K562 (cell line): Measurements from ENCODE around the gene CFAP54. TPM values are rescaled to one million over a fixed set of nuclear protein-coding genes. Genes with fewer than 3 reads are reported as not detected.

Experiments
- EHMT2 ChIP-seq: fragments of 450-650 bp; IDR thresholded peaks from 2 replicates; pipeline ENCODE4 v1.6.1; 2018; ENCODE audit warnings: antibody characterized with exemption
- FOXK2 ChIP-seq, 2 experiments: fragments of 450-650 bp; IDR thresholded peaks in 1 of 2; conservative IDR thresholded peaks in 1 of 2; 2 replicates each; pipeline ENCODE4 v1.6.1; 2016; ENCODE audit warnings: low read depth in 2 of 2, mild to moderate bottlenecking in 1 of 2
- LEF1 ChIP-seq: fragments of 450-650 bp; IDR thresholded peaks from 2 replicates; pipeline ENCODE4 v1.6.1; 2016; ENCODE audit warnings: mild to moderate bottlenecking
- MEF2D ChIP-seq: conservative IDR thresholded peaks from 2 replicates; pipeline ENCODE4 v1.6.1; 2016; ENCODE audit warnings: low read depth, missing genetic modification characterization, missing compliant biosample characterization
- PHF21A ChIP-seq: fragments of 450-650 bp; IDR thresholded peaks from 2 replicates; pipeline ENCODE4 v1.6.1; 2017; ENCODE audit warnings: low read depth, borderline replicate concordance
- POLR2A ChIP-seq: fragments of 450-650 bp; conservative IDR thresholded peaks from 2 replicates; pipeline ENCODE4 v1.6.1; 2016
- SAFB2 ChIP-seq: fragments of 200-400 bp; formaldehyde crosslinking; IDR thresholded peaks from 2 replicates; pipeline ENCODE4 v1.6.1; 2018; ENCODE audit warnings: borderline replicate concordance, low read length, low read depth, moderate library complexity; ENCODE audit not compliant: severe bottlenecking
- SMAD3 ChIP-seq: fragments of 450-650 bp; formaldehyde crosslinking; conservative IDR thresholded peaks from 2 replicates; pipeline ENCODE4 v1.4.0; 2020; ENCODE audit warnings: mild to moderate bottlenecking
- WHSC1 ChIP-seq: IDR thresholded peaks from one replicate; pipeline ENCODE4 v1.6.1; 2012; ENCODE audit warnings: low read length, control low read depth, inconsistent platforms
- ZBTB7A ChIP-seq: IDR thresholded peaks from 2 replicates; pipeline ENCODE4 v1.6.1; 2011; ENCODE audit warnings: low read depth, mild to moderate bottlenecking, low read length, moderate library complexity, borderline replicate concordance; ENCODE audit not compliant: control insufficient read depth
- ZEB2 ChIP-seq: fragments of 450-650 bp; IDR thresholded peaks from 2 replicates; pipeline ENCODE4 v1.6.1; 2016
- ZNF12 ChIP-seq: sonication (generic); formaldehyde crosslinking; IDR thresholded peaks from 2 replicates; pipeline ENCODE4 v1.4.0; 2020; ENCODE audit warnings: mild to moderate bottlenecking, missing genetic modification reagents
- ZNF174 ChIP-seq: fragments of 250-450 bp; sonication (Bioruptor Pico); IDR thresholded peaks from 2 replicates; pipeline ENCODE4 v1.4.0; 2020; ENCODE audit warnings: mild to moderate bottlenecking
- ZNF395 ChIP-seq: fragments of 200-800 bp; sonication (Bioruptor generic); IDR thresholded peaks from 2 replicates; pipeline ENCODE4 v1.6.1; 2017; ENCODE audit warnings: missing genetic modification characterization, missing compliant biosample characterization
- ZNF592 ChIP-seq: fragments of 450-650 bp; IDR thresholded peaks from 2 replicates; pipeline ENCODE4 v1.6.1; 2017; ENCODE audit warnings: antibody characterized with exemption, mild to moderate bottlenecking
- ZNF644 ChIP-seq: fragments of 200-800 bp; sonication (Bioruptor generic); IDR thresholded peaks from 2 replicates; pipeline ENCODE4 v1.6.1; 2016; ENCODE audit warnings: low read depth, missing genetic modification characterization, missing compliant biosample characterization
- ZNF766 ChIP-seq: fragments of 200-800 bp; sonication (Bioruptor generic); conservative IDR thresholded peaks from 2 replicates; pipeline ENCODE4 v1.6.1; 2016; ENCODE audit warnings: missing genetic modification characterization, missing compliant biosample characterization
- polyA plus RNA-seq, 8 experiments: library from polyadenylated mRNA; depleted of rRNA in 4 of 8; stranded (reverse) in 5 of 8; unstranded in 3 of 8; fragments of >200 nt; fragmentation: Nextera tagmentation in 2 of 8; fragmentation: Illumina TruSeq in 1 of 8; extraction: Ambion mirVana in 2 of 8; extraction: Trizol in 1 of 8; gene quantifications; 2 replicates each; pipeline versions ENCODE4 v1.2.1 to v1.2.3, GENCODE V29; 2011 to 2014; ENCODE audit warnings: inconsistent platforms in 1 of 8, missing spikeins in 1 of 8
- total RNA-seq, 7 experiments: library from RNA; depleted of rRNA in 6 of 7; stranded (reverse); fragments of >200 nt in 6 of 7; fragmentation: Illumina TruSeq in 2 of 7; extraction: Trizol in 2 of 7; gene quantifications; 2 replicates each; pipeline versions ENCODE4 v1.2.1 to v1.2.3, GENCODE V29; 2011 to 2021; ENCODE audit warnings: low replicate concordance in 1 of 7
- TF ChIP-seq, protein P1 (sequence below): sonication (generic); formaldehyde crosslinking; IDR thresholded peaks from 2 replicates; pipeline ENCODE4 v1.8.1; 2022; ENCODE audit warnings: missing genetic modification reagents
- TF ChIP-seq, protein P2 (sequence below), 2 experiments: fragments of 450-650 bp in 1 of 2; sonication (generic) in 1 of 2; formaldehyde crosslinking in 1 of 2; IDR thresholded peaks in 1 of 2; conservative IDR thresholded peaks in 1 of 2; 2 replicates each; pipeline versions ENCODE4 v1.6.1 to v1.8.1; 2016 to 2023; ENCODE audit warnings: mild to moderate bottlenecking in 2 of 2, moderate library complexity in 2 of 2, inconsistent platforms in 1 of 2, missing genetic modification reagents in 1 of 2

The CFAP54 gene
- total and polyA plus RNA-seq, 9 of the 15 experiments (the other 6 are each of a cell fraction or from before 2014, with no cell fraction given) = 0.03 to 0.23 (median 0.10) TPM; not detected in 3

GRCh38 chr12:96445691-96446583, 43.4 kb upstream of the CFAP54 start (continued):
- TF ChIP-seq, protein P1, sequence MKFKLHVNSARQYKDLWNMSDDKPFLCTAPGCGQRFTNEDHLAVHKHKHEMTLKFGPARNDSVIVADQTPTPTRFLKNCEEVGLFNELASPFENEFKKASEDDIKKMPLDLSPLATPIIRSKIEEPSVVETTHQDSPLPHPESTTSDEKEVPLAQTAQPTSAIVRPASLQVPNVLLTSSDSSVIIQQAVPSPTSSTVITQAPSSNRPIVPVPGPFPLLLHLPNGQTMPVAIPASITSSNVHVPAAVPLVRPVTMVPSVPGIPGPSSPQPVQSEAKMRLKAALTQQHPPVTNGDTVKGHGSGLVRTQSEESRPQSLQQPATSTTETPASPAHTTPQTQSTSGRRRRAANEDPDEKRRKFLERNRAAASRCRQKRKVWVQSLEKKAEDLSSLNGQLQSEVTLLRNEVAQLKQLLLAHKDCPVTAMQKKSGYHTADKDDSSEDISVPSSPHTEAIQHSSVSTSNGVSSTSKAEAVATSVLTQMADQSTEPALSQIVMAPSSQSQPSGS (CRISPR knock-in tag) = no peak
- TF ChIP-seq MEF2D (tag) (no peak), WHSC1 (no peak), ZNF12 (no peak), EHMT2 (no peak), PHF21A (no peak), ZNF766 (CRISPR knock-in tag) (no peak), ZNF644 (no peak), FOXK2 (conservative IDR thresholded peaks at IDR 0.05 in 1 of 2, IDR thresholded peaks at IDR 0.05 in 1 of 2; ENCODE audit: low read depth in 2 of 2) (no peak), ZNF592 (0 out of 2 replicates have a peak, but pooled peaks have one; percentile 30), LEF1 (peak; percentile 54), SAFB2 (no peak), ZNF395 (CRISPR knock-in tag) (peak; percentile 62; the same call in 1 of the 2 replicates), ZEB2 (peak; percentile 66; the same call in 1 of the 2 replicates), ZNF174 (CRISPR knock-in tag) (no peak), SMAD3 (0 out of 2 replicates have a peak, but pooled peaks have one; percentile 23), POLR2A (0 out of 2 replicates have a peak, but pooled peaks have one; percentile 30), ZBTB7A (no peak)
- TF ChIP-seq, protein P2, sequence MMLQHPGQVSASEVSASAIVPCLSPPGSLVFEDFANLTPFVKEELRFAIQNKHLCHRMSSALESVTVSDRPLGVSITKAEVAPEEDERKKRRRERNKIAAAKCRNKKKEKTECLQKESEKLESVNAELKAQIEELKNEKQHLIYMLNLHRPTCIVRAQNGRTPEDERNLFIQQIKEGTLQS (IDR thresholded peaks at IDR 0.05) = peak; percentile 53; the same call in 1 of the 2 replicates
- TF ChIP-seq, protein P2 (CRISPR knock-in tag; conservative IDR thresholded peaks at IDR 0.05) = no peak
